ENCODE results near the gene BCKDHA.

- TF ChIP-seq CTCF (IDR thresholded peaks at IDR 0.05 in 8 of 11, conservative IDR thresholded peaks at IDR 0.05 in 3 of 11): no peak
- TF ChIP-seq POLR2AphosphoS5 (IDR thresholded peaks at IDR 0.05): no peak
These were observed 6.0 kb upstream of the BCKDHA start for GRCh38 chr19:41391618-41392017.

Data from spleen (tissue), 7 donors.